Measurements from ENCODE around the gene HEPN1. TPM values are rescaled to one million over a fixed set of nuclear protein-coding genes. Genes with fewer than 3 reads are reported as not detected.

The HEPN1 gene
- total RNA-seq, 2 experiments from 2014 or later = not detected

Other genes with a start within 250 kb of the HEPN1 start
- 1 to 10 TPM; 5.1 to 8.2 TPM for gene SIAE, start 245.5 kb upstream of the HEPN1 start, total RNA-seq
- gene SPA17, start 245.3 kb upstream of the HEPN1 start, total RNA-seq = 1 to 10 TPM; 3.4 to 3.8 TPM
- gene NRGN, start 179.3 kb upstream of the HEPN1 start, total RNA-seq = 1 to 10 TPM; 7.3 to 8.4 TPM
- gene VSIG2, start 167.0 kb upstream of the HEPN1 start, total RNA-seq = under 1 TPM; 0.38 to 0.55 TPM
- 1 to 10 TPM; 1.0 to 1.6 TPM for gene ESAM, start 157.0 kb upstream of the HEPN1 start, total RNA-seq
- 10 to 100 TPM in 1 of 2 experiments, 1 to 10 TPM in 1; 9.4 to 10.4 TPM for gene MSANTD2, start 118.8 kb upstream of the HEPN1 start, total RNA-seq
- 1 to 10 TPM; 7.9 to 8.5 TPM for gene ROBO3, start 53.8 kb upstream of the HEPN1 start, total RNA-seq
- not detected for gene ROBO4, start 21.4 kb upstream of the HEPN1 start, total RNA-seq
- not detected for gene HEPACAM, start 16.8 kb downstream of the HEPN1 start, total RNA-seq
- 1 to 10 TPM; 9.2 to 9.7 TPM for gene CCDC15, start 35.0 kb downstream of the HEPN1 start, total RNA-seq
- gene SLC37A2, start 144.1 kb downstream of the HEPN1 start, total RNA-seq = 1 to 10 TPM; 2.2 to 2.6 TPM
- gene TMEM218, start 192.4 kb downstream of the HEPN1 start, total RNA-seq = 10 to 100 TPM; 13.7 to 15.6 TPM
- not detected for gene PKNOX2, start 245.5 kb downstream of the HEPN1 start, total RNA-seq